K562 (cell line): ENCODE data around the gene OMG. TPM values are rescaled to one million over a fixed set of nuclear protein-coding genes. Genes with fewer than 3 reads are reported as not detected.

Experiments used
- ATAC-seq: fragments of 200-7000 bp; cut with Tn5 transposase; 3 replicates; pipeline ENCODE4 v1.9.1; 2020; ENCODE audit warnings: moderate library complexity
- BruUV-seq: library from RNA; stranded (reverse); fragments of 400-500 nt; replicated peaks from 2 replicates; lab custom pipeline; 2021; lab: Mats Ljungman, UMichigan
- CTCF ChIA-PET: fragments of 300-600 bp; formaldehyde crosslinking; extraction: SDS; loops from one replicate; lab custom pipeline; 2021; ENCODE audit warnings: low intra/inter-chr PET ratio; lab: Yijun Ruan, JAX
- POLR2A ChIA-PET: fragments of 300-600, 350-650 bp; sonication (Branson Sonifier 250); formaldehyde crosslinking; extraction: SDS; loops from one replicate; lab custom pipeline; 2021; ENCODE audit warnings: antibody characterized with exemption, inconsistent platforms; lab: Yijun Ruan, JAX
- DNase-seq, 4 experiments: peaks; one replicate each; pipeline versions ENCODE4 v3.0.0 to v3.0.0-alpha.2; 2011 to 2018; ENCODE audit warnings: low spot score in 3 of 4, mixed read lengths in 3 of 4; ENCODE audit errors: extremely low read depth in 1 of 4
- FAIRE-seq: peaks from 2 replicates; lab custom pipeline; 2011; peaks lifted over from hg19 to GRCh38; lab: Jason Lieb, UNC
- H2AFZ ChIP-seq: 2 replicates; pipeline ENCODE4 v1.6.0; 2011; ENCODE audit warnings: low read depth, low read length, control low read depth, inconsistent platforms
- H3K27ac ChIP-seq: fragments of 200-600 bp; 3 replicates; pipeline ENCODE4 v1.8.0; 2011; ENCODE audit warnings: low read depth, mild to moderate bottlenecking, control low read depth, inconsistent platforms, low read length, moderate library complexity, mixed read lengths; ENCODE audit errors: extremely low read depth
- H3K27me3 ChIP-seq, 2 experiments: fragments of 300-600 bp in 1 of 2; 2 replicates in 1 of 2; 3 replicates in 1 of 2; pipeline versions ENCODE4 v1.6.0 to v1.8.0; 2011; ENCODE audit warnings: inconsistent platforms in 2 of 2, low read length in 2 of 2, mild to moderate bottlenecking in 1 of 2, mixed read lengths in 1 of 2, moderate library complexity in 1 of 2; ENCODE audit not compliant: control insufficient read depth in 2 of 2, insufficient read depth in 2 of 2
- H3K36me3 ChIP-seq: fragments of 300-600 bp; 3 replicates; pipeline ENCODE4 v1.8.0; 2011; ENCODE audit warnings: mild to moderate bottlenecking, low read length, inconsistent platforms; ENCODE audit not compliant: control insufficient read depth, insufficient read depth
- H3K4me1 ChIP-seq, 2 experiments: fragments of 200-600 bp in 1 of 2; replicated peaks in 1 of 2; 2 replicates in 1 of 2; 3 replicates in 1 of 2; pipeline versions ENCODE4 v1.5.1 to v1.8.0; 2011; ENCODE audit warnings: inconsistent platforms in 2 of 2, low read length in 2 of 2, mild to moderate bottlenecking in 1 of 2, mixed read lengths in 1 of 2, moderate library complexity in 1 of 2; ENCODE audit not compliant: control insufficient read depth in 2 of 2, insufficient read depth in 2 of 2
- H3K4me2 ChIP-seq: 2 replicates; pipeline ENCODE4 v1.6.1; 2011; ENCODE audit warnings: low read length, control low read depth, inconsistent platforms, mixed read lengths; ENCODE audit not compliant: insufficient read depth
- H3K4me3 ChIP-seq: fragments of 200-600 bp; sonication (generic), shearing (Covaris generic); 2 replicates; pipeline ENCODE4 v1.5.1; 2016; ENCODE audit warnings: control low read depth, inconsistent platforms
- H3K79me2 ChIP-seq: fragments of 200-600 bp; 3 replicates; pipeline ENCODE4 v1.8.0; 2011; ENCODE audit warnings: low read length, inconsistent platforms; ENCODE audit not compliant: control insufficient read depth, insufficient read depth
- H3K9ac ChIP-seq, 2 experiments: 2 replicates each; pipeline versions ENCODE4 v1.6.0 to v1.6.1; 2011; ENCODE audit warnings: low read depth in 2 of 2, low read length in 2 of 2, control low read depth in 1 of 2, inconsistent platforms in 1 of 2, mild to moderate bottlenecking in 1 of 2, mixed read lengths in 1 of 2; ENCODE audit not compliant: insufficient read depth in 1 of 2
- H3K9me1 ChIP-seq: one replicate; pipeline ENCODE4 v1.6.0; 2011; ENCODE audit warnings: inconsistent platforms, mild to moderate bottlenecking, low read length, moderate library complexity; ENCODE audit not compliant: control insufficient read depth, insufficient read depth
- H3K9me3 ChIP-seq: replicated peaks from 2 replicates; pipeline ENCODE4 v1.5.1; 2011; ENCODE audit warnings: low read depth, low read length, inconsistent platforms; ENCODE audit not compliant: control insufficient read depth, insufficient read depth
- H4K20me1 ChIP-seq: replicated peaks from 2 replicates; pipeline ENCODE4 v1.6.1; 2011; ENCODE audit warnings: low read length, inconsistent platforms, mixed read lengths; ENCODE audit not compliant: control insufficient read depth, insufficient read depth
- ATF2 ChIP-seq: sonication (generic); formaldehyde crosslinking; IDR thresholded peaks from 2 replicates; pipeline ENCODE4 v1.8.1; 2022; ENCODE audit warnings: missing genetic modification reagents
- FOSL1 ChIP-seq: fragments of 200-800 bp; sonication (Bioruptor generic); conservative IDR thresholded peaks from 2 replicates; pipeline ENCODE4 v1.6.1; 2016; ENCODE audit warnings: missing genetic modification characterization, missing compliant biosample characterization
- FOXJ3 ChIP-seq: sonication (generic); formaldehyde crosslinking; IDR thresholded peaks from 2 replicates; pipeline ENCODE4 v1.4.0; 2020; ENCODE audit warnings: mild to moderate bottlenecking, missing genetic modification reagents
- NFIC ChIP-seq: fragments of 450-650 bp; IDR thresholded peaks from 2 replicates; pipeline ENCODE4 v1.6.1; 2017; ENCODE audit warnings: mild to moderate bottlenecking, inconsistent platforms
- NUFIP1 ChIP-seq: fragments of 450-650 bp; IDR thresholded peaks from 2 replicates; pipeline ENCODE4 v1.6.1; 2018; ENCODE audit not compliant: partially characterized antibody
- ZNF140 ChIP-seq: fragments of 250-450 bp; sonication (Bioruptor Pico); IDR thresholded peaks from 2 replicates; pipeline ENCODE4 v1.8.0; 2021; ENCODE audit warnings: moderate library complexity, mild to moderate bottlenecking, inconsistent platforms
- in situ Hi-C: fragments of 300-500 bp; cut with MboI; formaldehyde crosslinking; loops from 4 replicates; pipeline ENCODE4 v1.15.0; 2018; ENCODE audit warnings: inconsistent platforms, mixed read lengths
- intact Hi-C: fragments of 100-400 bp; cut with micrococcal nuclease; formaldehyde crosslinking; loops from 2 replicates; pipeline ENCODE4 v1.14.2; 2022
- polyA plus RNA-seq, 8 experiments: library from polyadenylated mRNA; depleted of rRNA in 4 of 8; stranded (reverse) in 5 of 8; unstranded in 3 of 8; fragments of >200 nt; fragmentation: Nextera tagmentation in 2 of 8; fragmentation: Illumina TruSeq in 1 of 8; extraction: Ambion mirVana in 2 of 8; extraction: Trizol in 1 of 8; gene quantifications; 2 replicates each; pipeline versions ENCODE4 v1.2.1 to v1.2.3, GENCODE V29; 2011 to 2014; ENCODE audit warnings: inconsistent platforms in 1 of 8, missing spikeins in 1 of 8
- total RNA-seq, 7 experiments: library from RNA; depleted of rRNA in 6 of 7; stranded (reverse); fragments of >200 nt in 6 of 7; fragmentation: Illumina TruSeq in 2 of 7; extraction: Trizol in 2 of 7; gene quantifications; 2 replicates each; pipeline versions ENCODE4 v1.2.1 to v1.2.3, GENCODE V29; 2011 to 2021; ENCODE audit warnings: low replicate concordance in 1 of 7

Gene OMG
- total and polyA plus RNA-seq, 9 of the 15 experiments (the other 6 are each of a cell fraction or from before 2014, with no cell fraction given): 0.41 TPM; not detected in 8

GRCh38 chr17:31307640-31308039 is 10.6 kb upstream of the OMG start (continued):
- TF ChIP-seq NUFIP1 (no peak), FOSL1 (no peak), ATF2 (CRISPR knock-in tag) (no peak), ZNF140 (CRISPR knock-in tag) (no peak)

- Histone ChIP-seq H4K20me1 (no peaks in the 10 kb centered on the region), H3K4me3 (no peak overlapping the region), H3K36me3 (no peaks in the 10 kb centered on the region; the same call in 1 of the 3 replicates), H3K27me3 (no peaks in the 10 kb centered on the region), H2AFZ (no peak overlapping the region), H3K9ac (no peak overlapping the region), H3K79me2 (no peaks in the 10 kb centered on the region; the same call in 2 of the 3 replicates), H3K4me2 (no peak overlapping the region), H3K27ac (no peak overlapping the region), H3K4me1 (no peaks in the 10 kb centered on the region), H3K9me1 (no peaks in the 10 kb centered on the region), H3K9me3 (no peaks in the 10 kb centered on the region)
- POLR2A ChIA-PET: no interaction called here
- DNase-seq (no peak), FAIRE-seq (no peak), ATAC-seq (no peak)
- CTCF ChIA-PET: no interaction called here
- TF ChIP-seq NFIC: peak; percentile 83
- no peak for TF ChIP-seq FOXJ3 (CRISPR knock-in tag)
- intact Hi-C loops: no loop called here
- in situ Hi-C loops: no loop called here
- BruUV-seq: no TSS peak
Measured at GRCh38 chr17:31299624-31300023, 2.6 kb upstream of the OMG start.
